Measurements from ENCODE around the gene PBLD.
"Not testable (repeated sequence)": the region's sequence is repeated elsewhere in the genome, so short reads cannot be mapped to it uniquely, and the experiment has no call there.

The PBLD gene

DNA sequence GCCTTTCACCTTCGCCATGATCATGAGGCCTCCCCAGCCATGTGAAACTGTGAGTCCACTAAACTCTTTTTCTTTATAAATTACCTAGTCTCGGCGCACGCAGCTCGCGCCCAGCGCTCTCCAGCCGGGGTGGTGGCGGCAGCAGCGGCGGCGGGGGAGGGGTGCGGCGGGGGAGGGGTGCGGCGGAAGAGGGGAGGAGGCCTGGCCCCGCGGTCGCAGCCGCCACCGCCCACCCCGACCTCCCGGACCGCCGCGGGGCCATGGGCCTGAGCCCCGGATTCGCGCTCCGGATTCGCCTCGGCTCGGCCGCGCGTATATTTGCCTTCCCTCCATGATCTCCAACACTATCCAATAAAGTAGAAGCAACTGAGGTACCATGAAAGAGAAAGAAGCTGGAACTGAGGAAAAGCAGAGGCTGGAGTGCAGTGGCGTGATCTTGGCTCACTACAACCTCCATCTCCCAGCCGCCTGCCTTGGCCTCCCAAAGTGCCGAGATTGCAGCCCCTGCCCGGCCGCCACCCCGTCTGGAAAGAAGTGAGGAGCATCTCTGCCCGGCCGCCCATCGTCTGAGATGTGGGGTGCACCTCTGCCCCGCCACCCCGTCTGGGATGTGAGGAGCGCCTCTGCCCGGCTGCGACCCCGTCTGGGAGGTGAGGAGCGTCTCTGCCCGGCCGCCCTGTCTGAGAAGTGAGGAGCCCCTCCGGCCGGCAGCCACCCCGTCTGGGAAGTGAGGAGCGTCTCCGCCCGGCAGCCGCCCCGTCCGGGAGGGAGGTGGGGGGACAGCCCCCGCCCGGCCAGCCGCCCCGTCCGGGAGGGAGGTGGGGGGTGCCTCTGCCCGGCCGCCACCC, 53.6 kb downstream of the PBLD start:
- DNase-seq (ENCODE audit: low read depth, low spot score) = not testable (repeated sequence)

DNA sequence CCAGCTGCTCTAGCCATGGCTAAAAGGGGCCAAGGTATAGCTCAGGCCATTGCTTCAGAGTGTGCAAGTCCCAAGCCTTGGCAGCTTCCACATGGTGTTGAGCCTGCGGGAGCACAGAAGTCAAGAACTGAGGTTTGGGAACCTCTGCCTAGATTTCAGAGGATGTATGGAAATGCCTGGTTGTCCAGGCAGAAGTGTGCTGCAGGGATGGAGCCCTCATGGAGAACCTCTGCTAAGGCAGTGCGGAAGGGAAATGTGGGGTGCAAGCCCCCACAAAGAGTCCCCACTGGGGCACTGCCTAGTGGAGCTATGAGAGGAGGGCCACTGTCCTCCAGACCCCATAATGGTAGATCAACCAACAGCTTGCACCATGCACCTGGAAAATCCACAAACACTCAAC, 54.9 kb downstream of the PBLD start:
- DNase-seq (ENCODE audit: low read depth, low spot score) = not testable (repeated sequence)

DNA sequence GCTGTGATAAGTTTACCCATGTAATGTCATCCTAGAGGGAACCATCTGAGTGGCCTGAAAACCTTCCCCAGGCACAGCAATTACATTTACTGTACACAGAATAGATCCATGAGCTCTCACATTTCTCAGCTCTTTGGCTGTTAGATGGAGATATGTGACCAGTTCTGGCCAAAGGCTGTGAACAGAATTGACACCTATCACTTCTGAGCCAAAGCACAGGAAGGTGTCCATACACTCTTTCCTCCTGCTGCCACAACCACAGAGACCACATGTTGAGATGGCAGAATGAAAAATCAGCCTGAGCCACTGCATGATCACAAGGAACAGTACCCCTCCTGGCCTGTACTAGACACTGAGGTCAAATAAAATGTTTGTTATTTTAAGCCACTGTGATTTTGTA, 56.5 kb downstream of the PBLD start:
- no peak for DNase-seq (ENCODE audit: low read depth, low spot score)

DNA sequence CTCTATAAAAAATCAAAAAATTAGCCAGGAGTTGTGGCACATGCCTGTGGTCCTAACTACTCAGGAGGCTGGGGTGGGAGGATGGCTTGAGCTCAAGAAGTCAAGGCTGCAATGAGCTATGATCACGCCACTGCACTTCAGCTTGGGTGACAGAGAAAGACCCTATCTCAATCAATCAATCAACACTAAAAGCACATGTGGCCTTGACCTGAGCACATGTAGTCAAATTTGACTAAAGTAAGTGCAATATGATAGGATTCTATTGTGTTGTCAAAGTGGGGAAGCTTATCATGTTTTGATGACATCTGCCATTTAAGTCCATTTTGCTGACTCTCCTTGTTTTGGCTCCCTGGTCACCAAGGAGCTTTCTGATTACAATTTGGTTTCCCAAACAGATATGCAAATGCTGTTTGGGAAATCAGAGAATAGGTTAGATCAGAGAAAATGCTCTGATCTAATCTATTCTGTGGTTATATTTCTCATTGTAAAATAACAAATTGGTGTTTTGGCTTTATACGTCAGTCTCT, 57.1 kb downstream of the PBLD start:
- no peak for DNase-seq (ENCODE audit: low read depth, low spot score)

DNA sequence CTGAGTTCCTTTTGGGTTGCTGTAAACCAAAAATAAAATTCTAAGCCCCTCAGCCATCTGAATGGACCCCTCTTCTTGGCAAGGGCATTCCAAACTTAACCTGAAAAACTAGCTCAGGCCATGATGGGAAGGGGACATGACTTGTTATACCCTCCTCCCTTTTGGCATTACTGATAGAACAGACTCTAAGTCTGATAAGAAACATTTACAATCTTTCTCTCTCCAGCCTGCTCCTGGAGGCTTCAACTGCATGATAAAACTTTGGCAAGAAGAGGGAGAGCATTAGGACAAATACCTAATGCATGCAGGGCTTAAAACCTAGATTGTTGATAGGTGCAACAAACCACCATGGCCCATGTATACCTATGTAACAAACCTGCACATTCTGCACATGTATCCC, 59.9 kb downstream of the PBLD start:
- DNase-seq (ENCODE audit: low read depth, low spot score) = no peak

DNA sequence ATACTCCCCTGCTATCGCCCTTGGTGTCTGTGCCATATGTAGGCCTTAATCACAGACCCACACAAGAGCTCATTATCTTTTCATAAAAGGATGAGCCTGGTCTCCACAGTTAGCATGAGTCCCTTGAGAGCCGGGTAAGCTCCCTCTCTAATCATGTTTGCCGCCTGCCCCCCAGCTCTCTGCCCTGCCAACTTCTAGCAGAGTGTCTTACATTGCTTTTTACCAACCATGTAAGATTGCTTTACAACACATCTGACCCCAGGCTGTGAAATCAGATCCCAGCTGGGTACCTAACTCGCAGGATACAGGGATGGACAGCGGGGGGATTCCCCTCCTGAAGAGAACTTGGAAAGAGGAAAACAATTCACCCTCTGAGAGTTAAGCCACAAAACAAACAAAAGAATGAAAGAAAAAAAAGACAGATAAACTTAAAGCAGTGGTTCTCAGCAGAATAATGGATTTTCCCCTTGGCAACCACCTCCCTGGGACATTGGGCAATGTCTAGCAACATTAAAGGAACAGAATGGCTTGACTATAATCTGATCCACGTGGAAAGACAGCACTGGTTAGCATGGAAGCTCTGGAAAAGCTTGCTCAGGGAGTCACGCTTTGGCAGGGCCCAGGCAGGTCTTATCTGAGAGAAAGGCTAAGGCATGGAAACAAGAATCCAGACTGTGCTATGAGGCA, 61.4 kb downstream of the PBLD start:
- peak; percentile 23 for DNase-seq (ENCODE audit: low read depth, low spot score)

DNA sequence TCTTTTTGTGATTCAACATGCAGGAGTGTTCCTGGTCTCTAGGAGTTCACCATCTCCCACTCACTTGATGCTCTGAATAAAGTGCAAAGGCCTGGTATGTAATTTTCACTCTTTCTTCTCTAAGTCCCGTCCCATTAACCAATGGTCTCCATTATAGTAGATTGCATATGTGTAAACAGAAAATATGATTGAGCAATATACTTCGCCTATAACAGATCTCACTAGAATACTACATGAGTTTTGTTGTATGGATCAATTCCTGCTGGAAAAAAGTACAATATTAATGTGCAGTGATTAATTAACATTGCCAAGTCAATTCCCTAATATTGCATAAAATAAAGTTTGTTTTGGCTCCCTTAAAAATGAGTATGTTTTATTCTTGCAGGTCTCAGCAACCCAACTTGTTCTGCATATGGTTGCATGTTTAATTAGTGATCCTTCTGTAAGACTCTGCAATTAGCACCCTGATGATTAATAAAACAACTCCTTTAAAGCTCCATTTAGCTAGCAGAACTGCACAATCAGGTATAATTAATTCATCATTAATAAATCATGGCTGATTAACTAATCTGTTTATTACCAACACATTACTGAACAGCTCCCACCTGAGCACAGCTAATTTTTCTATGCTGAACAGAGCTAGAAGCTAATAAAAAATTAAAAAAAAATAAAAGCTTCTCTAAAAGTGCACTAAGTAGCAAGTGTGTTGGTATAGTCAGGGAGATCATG, 63.0 kb downstream of the PBLD start:
- DNase-seq (ENCODE audit: low read depth, low spot score) = no peak

DNA sequence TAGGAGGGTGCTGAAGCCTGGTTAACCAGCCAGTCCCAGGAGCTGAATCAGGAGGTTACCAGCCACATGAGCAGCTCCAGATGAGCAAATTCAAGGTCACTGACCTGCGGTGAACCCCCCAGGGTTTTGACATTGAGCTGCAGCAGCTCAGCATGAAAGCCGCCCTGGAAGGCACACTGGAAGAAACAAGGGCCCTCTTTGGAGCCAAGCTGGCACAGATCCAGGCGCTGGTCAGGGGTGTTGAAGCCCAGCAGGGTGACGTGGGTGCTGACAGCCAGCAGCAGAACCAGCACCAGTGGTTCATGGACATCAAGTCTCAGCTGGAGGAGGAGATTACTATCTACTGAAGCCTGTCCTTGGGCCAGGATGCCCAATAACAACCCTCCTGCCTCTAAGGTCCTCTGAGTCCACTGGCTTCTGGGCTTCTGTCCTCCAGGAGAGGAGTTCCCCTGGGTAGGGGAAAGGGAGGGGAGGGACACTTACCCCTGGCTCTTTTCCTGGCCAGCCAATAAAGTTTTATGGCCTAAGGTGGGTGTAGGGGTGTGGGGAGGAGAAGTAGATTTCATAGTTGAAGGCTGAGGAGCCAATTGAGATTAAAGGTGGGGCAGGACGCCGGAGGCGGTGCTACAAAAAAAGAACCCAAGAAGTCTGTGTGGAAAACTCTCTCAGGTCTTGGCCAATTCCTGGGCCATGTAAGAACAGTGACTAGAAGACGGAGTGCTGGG, 71.4 kb downstream of the PBLD start:
- no peak for DNase-seq (ENCODE audit: low read depth, low spot score)

DNA sequence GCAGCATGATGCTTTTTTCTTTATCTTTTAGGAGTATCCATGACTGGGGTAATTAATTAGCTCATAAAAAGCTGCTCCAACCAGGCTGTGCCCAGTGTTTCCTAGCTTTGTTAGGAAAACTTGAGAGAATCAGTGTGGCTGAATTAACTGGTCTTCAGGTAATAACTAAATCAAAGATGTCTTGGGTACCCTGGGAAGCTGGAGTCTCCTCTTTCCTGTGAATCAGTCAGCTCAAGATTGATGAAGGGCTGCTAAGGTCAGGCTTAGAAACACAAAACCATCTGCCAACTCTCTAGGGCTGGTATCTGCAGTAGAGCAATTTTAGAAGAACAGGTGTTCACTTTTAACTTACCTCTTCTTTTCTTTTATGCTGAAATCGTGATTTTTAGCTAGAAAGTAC, 79.4 kb downstream of the PBLD start:
- no peak for DNase-seq (ENCODE audit: low read depth, low spot score)

DNA sequence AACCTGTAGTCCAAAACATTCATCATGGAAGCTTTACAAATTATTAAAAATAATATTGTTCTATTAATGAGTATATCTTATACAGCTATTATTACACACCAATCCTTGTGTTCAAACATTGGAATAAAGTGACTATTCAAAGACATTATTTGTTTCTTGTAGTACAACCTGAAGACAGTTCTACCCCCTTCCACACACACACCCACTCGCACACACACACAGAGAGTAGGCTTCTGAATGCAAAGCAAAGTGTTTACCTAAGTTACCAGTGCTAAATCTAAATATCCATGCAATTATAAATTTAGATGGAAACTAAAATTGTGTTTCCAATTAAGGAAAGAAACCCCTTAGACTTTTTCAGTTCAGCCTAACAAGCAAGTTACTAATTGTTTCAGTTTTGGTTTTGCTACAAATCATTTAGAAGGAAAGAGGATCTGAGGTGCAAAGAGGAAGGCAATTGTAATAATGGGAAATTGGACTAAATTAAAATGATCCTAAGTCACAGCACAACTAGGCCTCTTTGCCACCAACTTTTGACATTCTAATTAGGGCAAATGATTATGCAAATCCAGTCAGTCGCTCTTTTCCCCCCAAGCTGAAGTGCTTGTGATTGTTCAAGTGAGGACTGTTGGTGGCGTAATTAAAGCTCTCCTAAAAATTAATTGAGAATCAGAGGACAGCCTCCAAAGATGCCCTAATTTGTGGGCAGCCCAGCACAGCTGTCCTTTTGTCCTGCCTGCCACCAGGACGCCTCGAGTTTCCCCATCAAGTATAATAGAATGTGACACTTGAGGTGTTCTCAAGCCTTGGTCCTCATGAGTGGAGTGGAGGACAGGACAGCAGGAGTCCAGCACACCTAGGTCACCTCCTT, 80.9 kb downstream of the PBLD start:
- no peak for DNase-seq (ENCODE audit: low read depth, low spot score)

DNA sequence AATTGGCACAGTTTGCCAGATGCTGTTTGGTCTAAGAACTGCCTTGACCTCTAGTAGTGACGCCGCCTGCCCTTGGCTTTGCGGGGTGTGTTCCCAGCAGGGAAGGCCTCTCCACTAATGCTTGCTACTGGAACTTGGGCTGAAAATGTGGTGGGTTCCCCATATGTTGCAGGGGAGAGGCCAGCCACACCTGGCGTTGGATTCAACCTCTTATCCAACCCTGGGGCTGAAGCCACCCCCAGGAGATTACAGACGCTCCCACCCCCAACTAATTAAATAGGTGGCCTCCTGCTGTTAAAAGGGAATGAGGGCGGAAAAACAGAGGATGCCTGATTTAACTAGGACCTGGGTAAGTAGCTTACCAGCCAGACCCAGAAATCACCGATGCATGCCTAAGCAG, 81.6 kb downstream of the PBLD start:
- peak; percentile 54 for DNase-seq (ENCODE audit: low read depth, low spot score)

DNA sequence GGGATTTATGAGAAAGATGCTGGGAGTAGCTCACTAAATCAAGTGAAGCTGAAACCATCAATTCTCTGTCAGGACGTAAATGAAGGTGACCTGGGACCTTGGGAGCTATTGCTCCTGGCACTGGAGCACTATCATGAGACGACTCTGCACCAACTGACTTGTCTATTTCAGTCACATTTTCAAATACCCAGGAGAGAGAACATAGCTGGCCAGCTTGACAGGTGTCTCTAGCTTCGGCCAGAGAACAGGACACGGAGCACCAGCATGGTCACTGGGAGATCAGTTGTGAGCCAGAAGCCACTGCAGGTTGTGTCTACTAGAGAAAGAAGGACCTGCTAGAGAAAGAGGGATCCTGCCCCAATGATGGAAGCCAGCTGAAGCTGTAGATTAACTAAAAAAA, 83.4 kb downstream of the PBLD start:
- DNase-seq (ENCODE audit: low read depth, low spot score) = no peak

DNA sequence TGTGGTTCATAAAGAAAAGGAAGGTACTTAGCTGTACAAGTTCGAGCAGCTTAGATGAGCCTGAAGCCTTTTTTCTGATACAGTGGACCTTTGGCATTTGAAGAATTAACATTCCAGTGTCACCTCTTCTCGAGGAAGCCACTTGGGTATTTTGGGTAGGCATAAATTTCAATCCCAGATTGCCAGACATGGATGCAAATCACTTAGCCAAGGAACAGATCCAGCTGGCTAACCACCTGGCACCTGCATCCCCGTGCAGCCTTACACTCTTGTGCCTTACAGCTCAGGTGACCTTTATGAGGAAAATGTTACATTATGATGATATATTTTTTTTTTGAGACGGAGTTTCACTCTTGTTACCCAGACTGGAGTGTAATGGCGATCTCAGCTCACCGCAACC, 84.8 kb downstream of the PBLD start:
- no peak for DNase-seq (ENCODE audit: low read depth, low spot score)

DNA sequence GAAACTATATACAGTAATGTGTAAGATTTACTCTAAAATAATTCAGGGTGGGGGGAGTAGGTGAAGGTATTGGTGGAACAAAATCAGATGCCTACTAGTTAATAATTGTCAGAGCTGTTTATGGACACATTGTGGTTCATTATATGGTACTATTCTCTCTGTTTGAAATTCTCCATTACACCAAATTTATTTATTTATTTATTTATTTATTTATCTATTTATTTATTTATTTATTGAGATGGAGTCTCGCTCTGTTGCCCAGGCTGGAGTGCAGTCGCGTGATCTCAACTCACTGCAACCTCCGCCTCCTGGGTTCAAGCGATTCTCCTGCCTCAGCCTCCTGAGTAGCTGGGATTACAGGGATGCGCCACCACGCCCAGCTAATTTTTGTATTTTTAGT, 86.3 kb downstream of the PBLD start:
- DNase-seq (ENCODE audit: low read depth, low spot score) = not testable (repeated sequence)

DNA sequence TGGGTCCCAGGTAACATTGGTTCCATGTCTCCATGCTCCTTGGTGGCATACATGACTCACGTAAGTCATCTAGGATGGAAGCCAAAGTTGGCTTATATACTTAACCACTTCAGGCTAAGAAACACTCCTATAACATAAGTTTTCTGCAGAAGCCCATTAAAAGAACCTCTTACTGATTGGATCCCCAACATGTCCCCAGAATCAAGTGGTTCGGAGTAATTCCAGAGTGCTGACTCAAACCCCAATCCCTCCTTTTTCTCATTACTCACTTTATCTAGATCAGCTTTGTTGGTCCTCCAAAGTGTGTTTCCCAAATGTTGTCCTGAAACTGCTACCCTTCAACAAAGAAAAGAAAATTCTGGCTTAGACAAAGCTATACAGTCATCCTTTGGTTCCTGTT, 90.7 kb downstream of the PBLD start:
- DNase-seq (ENCODE audit: low read depth, low spot score) = no peak

DNA sequence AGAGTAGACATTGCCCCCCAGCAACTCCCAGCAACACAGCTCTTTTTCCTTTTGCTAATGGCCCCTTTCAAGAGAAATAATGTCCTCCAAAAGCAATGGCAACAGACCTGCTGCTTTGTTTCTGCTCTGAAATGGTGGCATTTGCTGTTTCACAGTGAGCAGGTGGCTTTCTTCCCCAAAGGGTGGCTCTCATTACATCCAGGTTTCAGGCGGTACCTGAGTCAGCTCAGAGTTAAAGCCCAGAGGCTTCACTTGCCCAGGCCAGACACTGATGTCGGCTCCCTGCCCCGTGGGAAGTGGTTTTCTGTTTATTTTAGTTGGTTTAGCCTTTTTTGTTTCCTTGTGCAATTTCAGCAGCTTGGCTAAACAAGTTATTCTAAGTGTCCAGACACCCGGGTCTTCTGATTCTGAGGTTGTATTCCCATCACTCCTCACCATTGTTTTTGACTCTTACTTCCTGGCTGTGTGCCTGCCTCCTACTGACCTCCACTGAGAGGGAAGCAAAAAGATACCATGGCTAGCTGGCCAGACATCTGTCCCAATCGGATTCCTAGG, 93.1 kb downstream of the PBLD start:
- no peak for DNase-seq (ENCODE audit: low read depth, low spot score)

DNA sequence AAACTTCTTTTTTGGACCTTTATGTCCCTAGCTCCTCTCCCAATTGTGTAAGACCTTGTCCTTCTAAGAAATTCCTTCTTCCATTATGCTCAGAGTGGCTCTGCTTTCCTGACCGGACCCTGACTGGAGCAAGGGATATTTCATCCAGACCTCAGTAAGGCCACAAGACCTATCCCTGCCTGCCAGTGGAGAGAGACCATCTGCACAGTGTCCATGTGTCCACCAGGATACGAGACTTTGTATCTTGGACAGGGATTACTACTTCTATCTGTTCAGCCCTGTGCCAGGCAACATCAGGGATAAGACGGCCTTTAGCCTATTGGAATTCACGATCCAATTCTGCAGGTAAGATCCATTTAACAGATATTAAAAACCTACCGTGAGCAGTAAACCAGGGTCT, 93.7 kb downstream of the PBLD start:
- DNase-seq (ENCODE audit: low read depth, low spot score) = no peak

DNA sequence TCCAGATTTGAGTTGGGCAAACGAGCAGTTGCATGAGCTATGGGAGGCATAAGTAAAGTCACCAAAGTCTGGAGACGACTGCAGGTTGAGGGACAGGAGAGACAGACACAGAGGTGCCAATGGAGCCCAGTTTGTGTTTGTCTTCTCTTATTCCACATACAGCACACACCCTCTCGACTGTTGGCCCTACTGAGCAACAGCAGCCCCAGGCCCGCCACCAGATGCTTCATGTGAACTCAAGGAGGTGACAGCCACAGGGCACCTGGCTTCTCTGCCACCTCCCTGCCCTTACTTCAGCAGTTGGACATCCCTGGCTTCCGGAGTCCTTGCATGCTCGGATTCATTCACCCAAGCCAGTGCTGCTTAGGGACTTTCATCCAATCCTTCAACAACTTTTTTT, 94.4 kb downstream of the PBLD start:
- DNase-seq (ENCODE audit: low read depth, low spot score) = no peak

DNA sequence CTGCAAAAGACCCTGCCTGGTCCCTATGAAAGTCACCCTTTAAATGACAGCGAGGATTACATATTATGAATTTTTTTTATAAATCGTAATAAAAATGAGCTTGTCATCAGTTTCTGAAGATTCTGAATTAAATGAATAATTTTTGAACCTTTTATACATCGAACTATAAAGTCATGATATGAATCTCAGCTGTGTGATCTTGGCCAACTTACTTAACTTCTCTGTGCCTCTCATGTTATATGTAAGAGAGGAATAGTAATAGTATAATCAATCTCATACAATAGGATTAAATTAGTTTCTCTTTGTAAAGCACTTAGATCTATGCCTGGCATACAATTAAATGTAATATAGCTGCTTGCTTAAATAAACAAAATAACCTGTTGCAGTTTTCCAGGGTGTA, 95.6 kb downstream of the PBLD start:
- DNase-seq (ENCODE audit: low read depth, low spot score) = no peak

DNA sequence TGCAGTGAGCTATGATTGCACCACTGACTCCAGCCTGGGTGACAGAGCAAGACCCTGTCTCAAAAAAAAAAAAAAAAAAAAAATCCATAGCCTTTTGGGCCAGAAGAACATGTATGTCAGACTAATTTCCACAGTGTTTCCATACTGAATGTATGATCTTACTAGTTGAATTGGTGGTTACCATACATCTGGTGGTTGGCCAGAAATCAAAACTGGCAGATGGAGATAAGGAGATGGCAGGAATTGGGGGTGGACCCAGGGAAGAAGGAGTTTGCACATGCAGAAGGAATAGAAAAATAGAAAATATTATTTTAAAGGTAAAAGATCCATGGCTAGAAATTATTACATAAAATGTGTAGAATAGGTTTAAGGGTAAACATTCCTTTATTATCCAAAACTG, 97.1 kb downstream of the PBLD start:
- no peak for DNase-seq (ENCODE audit: low read depth, low spot score)

Measured in ELF-1 (cell line).